MCF 10A (cell line): ENCODE measurements around the gene VKORC1. TPM values are rescaled to one million over a fixed set of nuclear protein-coding genes. Genes with fewer than 3 reads are reported as not detected.
A peak's percentile ranks its signal among the peaks of the same experiment; 100 is the strongest.
"Not testable (repeated sequence)": the region's sequence is repeated elsewhere in the genome, so short reads cannot be mapped to it uniquely, and the experiment has no call there.

ENCODE experiments used
- BruUV-seq: library from RNA; stranded (reverse); fragments of 400-500 nt; replicated peaks from 2 replicates; lab custom pipeline; 2021; lab: Mats Ljungman, UMichigan
- CTCF ChIA-PET: fragments of 300-600 bp; sonication (Branson Sonifier 250); formaldehyde crosslinking; extraction: SDS; loops from one replicate; lab custom pipeline; 2021; ENCODE audit warnings: antibody characterized with exemption, inconsistent platforms; lab: Yijun Ruan, JAX
- POLR2A ChIA-PET: fragments of 300-600, 350-650 bp; sonication (Branson Sonifier 250); formaldehyde crosslinking; extraction: SDS; loops from one replicate; lab custom pipeline; 2020; ENCODE audit warnings: antibody characterized with exemption, inconsistent platforms; lab: Yijun Ruan, JAX
- DNase-seq: peaks from one replicate; pipeline ENCODE4 v3.0.0-alpha.2; 2018; ENCODE audit not compliant: unreplicated experiment
- H3K27ac Mint-ChIP-seq: one replicate; pipeline ENCODE4 v1.8.0; 2022; ENCODE audit warnings: mild to moderate bottlenecking, low read depth, mixed read lengths; ENCODE audit not compliant: unreplicated experiment
- H3K27me3 Mint-ChIP-seq: one replicate; pipeline ENCODE4 v1.8.0; 2022; ENCODE audit warnings: mixed read lengths; ENCODE audit not compliant: insufficient read depth, unreplicated experiment
- H3K36me3 Mint-ChIP-seq: one replicate; pipeline ENCODE4 v1.8.0; 2022; ENCODE audit warnings: mild to moderate bottlenecking, moderate library complexity, mixed read lengths; ENCODE audit not compliant: insufficient read depth, unreplicated experiment
- H3K4me1 Mint-ChIP-seq: one replicate; pipeline ENCODE4 v1.8.0; 2022; ENCODE audit warnings: mixed read lengths; ENCODE audit not compliant: insufficient read depth, unreplicated experiment
- H3K4me3 Mint-ChIP-seq: one replicate; pipeline ENCODE4 v1.8.0; 2022; ENCODE audit warnings: mild to moderate bottlenecking, moderate library complexity, mixed read lengths; ENCODE audit not compliant: unreplicated experiment
- H3K9me3 Mint-ChIP-seq: one replicate; pipeline ENCODE4 v1.8.0; 2022; ENCODE audit warnings: mixed read lengths; ENCODE audit not compliant: unreplicated experiment
- intact Hi-C: fragments of 100-400 bp; cut with micrococcal nuclease; formaldehyde crosslinking; loops from 2 replicates; pipeline ENCODE4 v1.14.1; 2022
- total RNA-seq: library from RNA; stranded (reverse); gene quantifications from 2 replicates; pipeline ENCODE4 v1.2.3, GENCODE V29; 2022
- TF ChIP-seq, protein P1 (sequence below): fragments of 200-600 bp; IDR thresholded peaks from one replicate; pipeline ENCODE4 v1.8.0; 2022; ENCODE audit warnings: antibody characterized with exemption, mild to moderate bottlenecking; ENCODE audit not compliant: unreplicated experiment

Gene VKORC1
- total RNA-seq, 1 experiment from 2014 or later: 66.3 TPM

DNA sequence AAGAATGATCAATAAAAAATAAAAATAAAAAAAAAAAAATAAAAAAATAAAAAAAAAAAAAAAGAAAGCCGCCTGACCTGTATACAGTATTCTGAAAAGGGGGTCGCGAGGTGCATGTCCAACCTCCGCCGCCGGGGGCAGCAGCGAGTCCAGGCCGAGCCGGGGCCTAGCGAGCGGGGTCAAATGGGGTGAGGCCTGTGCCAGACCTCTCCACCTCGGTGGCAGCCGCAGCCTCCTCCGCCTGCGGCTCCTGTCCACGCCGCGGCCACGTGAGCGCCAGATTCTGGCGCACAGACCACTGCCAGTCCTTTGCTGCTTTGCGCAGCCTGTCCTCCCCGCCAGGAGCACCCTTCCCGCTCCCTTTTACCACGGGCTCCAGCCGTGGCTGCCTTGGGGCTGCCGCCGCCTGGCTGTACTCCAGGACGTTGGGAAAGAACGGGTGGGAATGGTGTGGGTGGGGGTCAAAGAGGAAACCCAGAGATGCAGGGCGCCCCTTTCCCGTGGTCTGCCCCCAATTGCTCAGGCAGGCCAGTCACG lies 11.1 kb upstream of the VKORC1 start:
- Mint-ChIP-seq H3K36me3 (peaks cover 20% of the 10 kb centered on the region), H3K27ac (no peak overlapping the region)
- no TSS peak for BruUV-seq

DNA sequence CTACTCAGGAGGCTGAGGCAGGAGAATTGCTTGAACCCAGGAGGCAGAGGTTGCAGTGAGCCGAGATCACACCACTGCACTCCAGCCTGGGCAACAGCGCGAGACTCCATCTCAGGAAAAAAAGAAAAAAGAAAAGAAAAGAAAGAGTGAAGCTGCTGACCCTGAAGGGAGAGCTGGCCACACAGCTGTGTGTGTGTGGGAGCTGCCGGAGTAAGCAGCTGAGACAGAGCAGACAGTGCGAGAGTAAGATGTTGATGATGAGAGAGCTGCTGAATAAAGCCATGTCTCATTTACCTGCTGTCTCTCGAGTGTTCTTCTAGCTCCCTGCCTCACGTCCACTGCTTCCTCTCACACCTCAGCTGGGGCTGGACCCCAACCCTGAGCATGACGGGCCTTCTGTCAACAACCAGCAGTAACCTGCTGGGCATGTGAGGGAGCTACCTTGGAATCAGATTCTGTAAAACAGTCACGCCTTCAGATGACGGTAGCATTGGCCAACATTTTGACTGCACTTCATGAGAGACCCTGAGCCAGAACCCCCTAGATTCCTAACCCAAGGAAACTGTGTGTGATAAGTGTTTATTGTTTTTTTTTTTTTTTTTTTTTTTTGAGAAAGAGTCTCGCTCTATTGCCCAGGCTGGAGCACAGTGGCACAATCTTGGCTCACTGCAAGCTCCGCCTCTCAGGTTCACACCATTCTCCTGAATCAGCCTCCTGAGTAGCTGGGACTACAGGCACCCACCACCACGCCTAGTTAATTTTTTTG lies 6.5 kb upstream of the VKORC1 start:
- ChIA-PET POLR2A (interaction anchor here (1.8 to 2.9 kb wide), 2 partner anchors 17 to 79 kb away, joined by 5 to 19 read pairs; partner anchors contain the start of gene KAT8), CTCF (interaction anchor here (0.6 to 3.3 kb wide), 10 partner anchors 34 to 355 kb away, joined by 3 to 20 read pairs (median 3); partner anchors contain the start of genes HSD3B7 and PRSS8)
- H3K4me3 Mint-ChIP-seq, intact Hi-C loops, H3K4me1 Mint-ChIP-seq, H3K9me3 Mint-ChIP-seq, H3K27ac Mint-ChIP-seq, H3K27me3 Mint-ChIP-seq, DNase-seq, BruUV-seq: not testable (repeated sequence)
- peaks cover 13% of the 10 kb centered on the region for H3K36me3 Mint-ChIP-seq

More for the DNA sequence above, 11.1 kb upstream of the VKORC1 start:
- TF ChIP-seq, protein P1, sequence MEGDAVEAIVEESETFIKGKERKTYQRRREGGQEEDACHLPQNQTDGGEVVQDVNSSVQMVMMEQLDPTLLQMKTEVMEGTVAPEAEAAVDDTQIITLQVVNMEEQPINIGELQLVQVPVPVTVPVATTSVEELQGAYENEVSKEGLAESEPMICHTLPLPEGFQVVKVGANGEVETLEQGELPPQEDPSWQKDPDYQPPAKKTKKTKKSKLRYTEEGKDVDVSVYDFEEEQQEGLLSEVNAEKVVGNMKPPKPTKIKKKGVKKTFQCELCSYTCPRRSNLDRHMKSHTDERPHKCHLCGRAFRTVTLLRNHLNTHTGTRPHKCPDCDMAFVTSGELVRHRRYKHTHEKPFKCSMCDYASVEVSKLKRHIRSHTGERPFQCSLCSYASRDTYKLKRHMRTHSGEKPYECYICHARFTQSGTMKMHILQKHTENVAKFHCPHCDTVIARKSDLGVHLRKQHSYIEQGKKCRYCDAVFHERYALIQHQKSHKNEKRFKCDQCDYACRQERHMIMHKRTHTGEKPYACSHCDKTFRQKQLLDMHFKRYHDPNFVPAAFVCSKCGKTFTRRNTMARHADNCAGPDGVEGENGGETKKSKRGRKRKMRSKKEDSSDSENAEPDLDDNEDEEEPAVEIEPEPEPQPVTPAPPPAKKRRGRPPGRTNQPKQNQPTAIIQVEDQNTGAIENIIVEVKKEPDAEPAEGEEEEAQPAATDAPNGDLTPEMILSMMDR: peak; percentile 77
- Mint-ChIP-seq H3K4me1 (peaks cover 20% of the 10 kb centered on the region), H3K4me3 (no peak overlapping the region), H3K9me3 (no peaks in the 10 kb centered on the region), H3K27me3 (no peaks in the 10 kb centered on the region)
- CTCF ChIA-PET: no interaction called here
- intact Hi-C loops: loop anchor here (2.0 kb wide), 1 partner anchor 37 kb away; no protein-coding TSS in a partner anchor
- peak; percentile 69 for DNase-seq
- POLR2A ChIA-PET: no interaction called here

DNA sequence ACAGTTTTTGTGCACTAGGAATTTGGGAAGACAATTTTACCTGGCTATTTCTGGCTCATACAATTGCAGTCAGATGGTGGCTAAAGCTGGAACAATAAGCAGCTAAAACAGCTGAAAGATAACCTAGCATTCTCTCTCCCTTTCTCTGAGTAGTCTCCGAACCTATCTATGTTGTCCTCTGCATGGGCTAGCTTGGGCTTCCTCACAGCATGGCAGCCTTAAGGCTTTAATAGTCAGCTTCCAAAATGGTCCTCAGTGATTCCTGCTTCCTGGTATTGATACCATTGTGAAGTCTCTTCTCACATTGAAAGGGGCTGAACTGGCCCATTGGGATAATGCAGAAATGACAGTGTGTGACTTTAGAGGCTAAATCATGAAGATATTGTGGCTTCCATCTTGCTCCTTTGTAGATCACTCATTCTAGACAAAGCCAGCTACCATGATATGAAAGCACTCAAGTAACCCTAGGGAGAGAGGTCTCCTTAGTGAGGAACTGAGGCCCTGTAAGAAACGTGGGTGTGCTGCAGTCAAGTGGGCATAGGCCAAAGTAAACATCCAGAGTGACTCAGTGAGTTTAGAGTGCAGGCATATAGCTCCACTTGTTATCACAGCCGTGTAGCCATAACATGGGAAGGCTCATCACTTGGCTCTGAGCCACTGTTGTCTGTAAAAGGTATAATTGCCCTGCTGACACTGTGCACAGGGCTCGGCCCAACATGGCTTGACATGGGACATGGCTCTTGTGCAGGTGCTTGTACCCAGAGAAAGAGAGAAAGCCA lies 5.5 kb upstream of the VKORC1 start:
- ChIA-PET POLR2A (interaction anchor here (1.0 to 2.9 kb wide), 2 partner anchors 18 to 43 kb away, joined by 3 to 19 read pairs; partner anchors contain the start of gene KAT8), CTCF (interaction anchor here (0.5 to 3.3 kb wide), 7 partner anchors 8 to 115 kb away, joined by 3 to 20 read pairs (median 3); partner anchors contain the start of genes HSD3B7 and PRSS8)
- peak; percentile 52 for DNase-seq
- Mint-ChIP-seq H3K4me3 (no peak overlapping the region), H3K9me3 (no peaks in the 10 kb centered on the region), H3K27ac (no peak overlapping the region), H3K27me3 (no peaks in the 10 kb centered on the region), H3K36me3 (peaks cover 12% of the 10 kb centered on the region), H3K4me1 (peaks cover 11% of the 10 kb centered on the region)
- intact Hi-C loops: no loop called here
- no TSS peak for BruUV-seq
- TF ChIP-seq, protein P1: no peak

DNA sequence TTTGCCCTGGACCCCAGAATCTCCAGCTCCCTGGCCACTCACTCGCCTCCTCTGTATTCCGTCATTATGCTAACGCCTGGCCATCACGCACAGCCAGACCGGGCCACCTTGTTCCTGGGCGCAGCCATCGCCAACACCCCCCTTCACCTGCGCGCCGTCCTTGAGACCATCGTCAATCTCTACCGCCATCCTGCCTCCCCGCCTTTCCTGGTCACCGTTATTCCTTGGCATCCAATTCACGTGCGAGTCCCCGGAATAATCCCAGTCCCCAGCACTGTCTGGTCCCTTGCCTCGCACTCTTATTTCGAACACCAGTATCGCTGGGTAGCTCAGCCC lies 541 bp downstream of the VKORC1 start:
- intact Hi-C loops: loop anchor here (2.0 kb wide), 1 partner anchor 19 kb away; the partner anchor contains the start of genes ZNF646 and ZNF668
- DNase-seq: no peak
- TF ChIP-seq, protein P1: no peak
- Mint-ChIP-seq H3K9me3 (no peaks in the 10 kb centered on the region), H3K4me3 (peak overlapping the region; percentile 85), H3K36me3 (peaks cover 22% of the 10 kb centered on the region), H3K27ac (peak overlapping the region; percentile 77), H3K27me3 (no peaks in the 10 kb centered on the region), H3K4me1 (peaks cover 12% of the 10 kb centered on the region)
- CTCF ChIA-PET: interaction anchor here (0.7 to 5.2 kb wide), 4 partner anchors 11 to 365 kb away, joined by 3 to 27 read pairs (median 4); partner anchors contain the start of genes ARMC5 and HSD3B7
- POLR2A ChIA-PET: interaction anchor here (0.5 to 6.5 kb wide), 15 partner anchors 20 to 364 kb away, joined by 3 to 78 read pairs (median 3); partner anchors contain the start of genes FUS, KAT8, PRSS8 and STX4
- BruUV-seq: TSS peak; percentile 21
